Measurements from ENCODE around the gene VILL. TPM values are rescaled to one million over a fixed set of nuclear protein-coding genes. Genes with fewer than 3 reads are reported as not detected.

VILL gene
- total RNA-seq, 1 experiment from 2014 or later: 2.9 TPM

DNA sequence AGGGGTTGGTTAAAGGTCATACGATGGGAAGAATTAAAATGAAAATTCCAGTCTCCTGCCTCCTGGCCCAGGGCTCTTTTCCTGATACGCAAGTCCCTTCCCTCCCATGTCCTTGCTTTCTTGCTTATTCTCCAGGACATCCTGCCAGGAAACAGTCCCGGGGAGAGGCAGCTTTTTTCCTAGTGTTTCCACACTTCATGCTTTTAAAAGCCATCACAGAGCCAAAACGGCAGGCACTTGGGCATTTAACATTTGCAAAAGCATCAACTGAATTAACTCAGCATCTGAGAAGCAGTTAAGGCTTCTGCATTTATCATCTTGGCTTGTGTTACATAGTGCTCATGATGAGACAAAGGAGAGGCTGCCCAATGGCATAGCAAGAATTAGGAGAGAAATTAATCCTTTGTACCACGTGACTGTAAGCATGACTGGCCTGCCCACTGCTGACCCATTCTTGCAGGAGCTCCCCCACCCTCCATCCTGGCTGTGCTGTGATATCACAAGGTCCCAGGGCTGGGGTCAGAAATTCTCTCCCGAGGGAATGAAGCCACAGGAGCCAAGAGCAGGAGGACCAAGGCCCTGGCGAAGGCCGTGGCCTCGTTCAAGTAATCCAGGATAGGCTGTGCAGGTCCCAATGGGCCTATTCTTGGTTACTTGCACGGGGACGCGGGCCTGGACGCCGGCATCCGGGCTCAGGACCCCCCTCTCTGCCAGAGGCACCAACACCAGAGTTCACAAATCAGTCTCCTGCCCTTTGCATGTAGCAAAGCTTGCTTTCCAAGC lies 21.6 kb upstream of the VILL start:
- no peak for DNase-seq (ENCODE audit: low spot score)

DNA sequence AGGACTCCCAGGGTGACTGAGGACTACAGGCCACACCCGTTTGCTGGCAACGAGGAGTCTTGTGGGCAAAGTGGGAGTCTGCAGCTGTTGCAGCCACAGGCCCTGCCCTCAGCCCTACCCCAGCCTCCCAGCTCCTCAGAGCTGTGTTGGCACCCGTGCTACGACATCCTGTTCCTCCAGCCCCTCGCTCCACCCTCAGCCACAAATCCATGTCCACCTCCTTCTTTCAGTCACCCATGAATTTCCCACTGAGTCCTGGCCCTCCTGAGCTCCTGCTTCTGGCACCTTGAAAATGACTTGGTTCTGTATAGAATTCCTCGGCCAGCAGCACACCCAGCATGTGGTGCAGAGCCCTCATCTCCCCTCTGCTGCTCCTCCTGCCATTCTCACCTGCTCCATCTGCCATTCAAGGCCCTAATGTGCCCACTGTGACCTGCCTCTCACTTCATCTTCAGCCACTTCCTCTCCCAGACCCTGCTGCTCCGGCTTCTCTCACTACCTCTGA lies 20.9 kb upstream of the VILL start:
- H3K9me3 ChIP-seq (ENCODE audit: low read depth, low read length, poor library complexity, severe bottlenecking): no peaks in the 10 kb centered on the region
- no peaks in the 10 kb centered on the region for H3K36me3 ChIP-seq (ENCODE audit: insufficient read depth, low read length, poor library complexity, severe bottlenecking)
- no TSS peak for BruUV-seq (replicated peaks)
- ChIA-PET POLR2A (ENCODE audit: low non-redundant PET) (no interaction called here), CTCF (interaction anchor here (1.1 kb wide), 1 partner anchor 115 kb away, joined by 4 read pairs; no protein-coding TSS in a partner anchor)
- H3K27me3 ChIP-seq (replicated peaks; ENCODE audit: insufficient read depth, low read depth, low read length, poor library complexity): no peaks in the 10 kb centered on the region
- H3K4me1 ChIP-seq (ENCODE audit: insufficient read depth, low read length, poor library complexity, severe bottlenecking): no peaks in the 10 kb centered on the region
- DNase-seq (ENCODE audit: low spot score): no peak
- intact Hi-C loops (cut with micrococcal nuclease; ENCODE audit: unreplicated experiment): no loop called here
- H3K27ac ChIP-seq (ENCODE audit: low read depth, low read length, poor library complexity, severe bottlenecking): no peak overlapping the region
- TF ChIP-seq, protein P1, sequence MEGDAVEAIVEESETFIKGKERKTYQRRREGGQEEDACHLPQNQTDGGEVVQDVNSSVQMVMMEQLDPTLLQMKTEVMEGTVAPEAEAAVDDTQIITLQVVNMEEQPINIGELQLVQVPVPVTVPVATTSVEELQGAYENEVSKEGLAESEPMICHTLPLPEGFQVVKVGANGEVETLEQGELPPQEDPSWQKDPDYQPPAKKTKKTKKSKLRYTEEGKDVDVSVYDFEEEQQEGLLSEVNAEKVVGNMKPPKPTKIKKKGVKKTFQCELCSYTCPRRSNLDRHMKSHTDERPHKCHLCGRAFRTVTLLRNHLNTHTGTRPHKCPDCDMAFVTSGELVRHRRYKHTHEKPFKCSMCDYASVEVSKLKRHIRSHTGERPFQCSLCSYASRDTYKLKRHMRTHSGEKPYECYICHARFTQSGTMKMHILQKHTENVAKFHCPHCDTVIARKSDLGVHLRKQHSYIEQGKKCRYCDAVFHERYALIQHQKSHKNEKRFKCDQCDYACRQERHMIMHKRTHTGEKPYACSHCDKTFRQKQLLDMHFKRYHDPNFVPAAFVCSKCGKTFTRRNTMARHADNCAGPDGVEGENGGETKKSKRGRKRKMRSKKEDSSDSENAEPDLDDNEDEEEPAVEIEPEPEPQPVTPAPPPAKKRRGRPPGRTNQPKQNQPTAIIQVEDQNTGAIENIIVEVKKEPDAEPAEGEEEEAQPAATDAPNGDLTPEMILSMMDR (conservative IDR thresholded peaks at IDR 0.05; ENCODE audit: low read depth, low read length): no peak
- TF ChIP-seq EZH2 (IDR thresholded peaks at IDR 0.05; ENCODE audit: borderline replicate concordance, low read depth, low read length, poor library complexity, severe bottlenecking): no peak
- H3K4me3 ChIP-seq (ENCODE audit: low read depth, low read length, poor library complexity, severe bottlenecking): no peak overlapping the region

More for the DNA sequence above, 21.6 kb upstream of the VILL start:
- intact Hi-C loops (cut with micrococcal nuclease; ENCODE audit: unreplicated experiment): no loop called here
- Histone ChIP-seq H3K36me3 (ENCODE audit: insufficient read depth, low read length, poor library complexity, severe bottlenecking) (no peaks in the 10 kb centered on the region), H3K4me3 (ENCODE audit: low read depth, low read length, poor library complexity, severe bottlenecking) (no peak overlapping the region), H3K9me3 (ENCODE audit: low read depth, low read length, poor library complexity, severe bottlenecking) (no peaks in the 10 kb centered on the region), H3K27ac (ENCODE audit: low read depth, low read length, poor library complexity, severe bottlenecking) (no peak overlapping the region), H3K27me3 (replicated peaks; ENCODE audit: insufficient read depth, low read depth, low read length, poor library complexity) (no peaks in the 10 kb centered on the region), H3K4me1 (ENCODE audit: insufficient read depth, low read length, poor library complexity, severe bottlenecking) (no peaks in the 10 kb centered on the region)
- TF ChIP-seq, protein P1 (conservative IDR thresholded peaks at IDR 0.05; ENCODE audit: low read depth, low read length): no peak
- no peak for TF ChIP-seq EZH2 (IDR thresholded peaks at IDR 0.05; ENCODE audit: borderline replicate concordance, low read depth, low read length, poor library complexity, severe bottlenecking)
- ChIA-PET POLR2A (ENCODE audit: low non-redundant PET) (no interaction called here), CTCF (interaction anchor here (1.1 kb wide), 1 partner anchor 114 kb away, joined by 4 read pairs; no protein-coding TSS in a partner anchor)
- BruUV-seq (replicated peaks): no TSS peak

DNA sequence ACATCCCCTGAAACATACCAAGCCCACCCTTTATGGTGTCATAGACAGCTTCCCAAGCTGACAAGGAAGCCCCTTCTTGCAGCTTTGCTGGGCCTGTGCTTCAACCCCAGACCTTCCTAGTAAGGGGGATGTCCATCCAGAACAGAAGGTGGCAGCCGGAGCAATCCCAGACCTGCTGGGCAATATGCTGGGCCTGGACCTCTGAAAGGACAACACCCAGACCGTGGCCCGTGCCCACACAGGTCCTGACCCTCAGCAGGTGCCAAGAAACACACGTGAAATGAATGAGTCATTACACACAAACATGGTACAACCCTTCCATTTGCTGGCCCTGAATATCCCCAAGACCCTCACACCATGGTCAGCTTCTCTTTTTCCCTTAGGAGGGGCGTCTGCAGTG lies 19.8 kb upstream of the VILL start:
- DNase-seq (ENCODE audit: low spot score): no peak
- no peaks in the 10 kb centered on the region for H3K4me1 ChIP-seq (ENCODE audit: insufficient read depth, low read length, poor library complexity, severe bottlenecking)
- no peaks in the 10 kb centered on the region for H3K36me3 ChIP-seq (ENCODE audit: insufficient read depth, low read length, poor library complexity, severe bottlenecking)
- H3K27me3 ChIP-seq (replicated peaks; ENCODE audit: insufficient read depth, low read depth, low read length, poor library complexity): no peaks in the 10 kb centered on the region
- H3K4me3 ChIP-seq (ENCODE audit: low read depth, low read length, poor library complexity, severe bottlenecking): no peak overlapping the region
- ChIA-PET CTCF (no interaction called here), POLR2A (ENCODE audit: low non-redundant PET) (no interaction called here)
- H3K9me3 ChIP-seq (ENCODE audit: low read depth, low read length, poor library complexity, severe bottlenecking): no peaks in the 10 kb centered on the region
- intact Hi-C loops (cut with micrococcal nuclease; ENCODE audit: unreplicated experiment): no loop called here
- no TSS peak for BruUV-seq (replicated peaks)
- TF ChIP-seq, protein P1 (conservative IDR thresholded peaks at IDR 0.05; ENCODE audit: low read depth, low read length): no peak
- no peak for TF ChIP-seq EZH2 (IDR thresholded peaks at IDR 0.05; ENCODE audit: borderline replicate concordance, low read depth, low read length, poor library complexity, severe bottlenecking)
- H3K27ac ChIP-seq (ENCODE audit: low read depth, low read length, poor library complexity, severe bottlenecking): no peak overlapping the region
